GM18861 (cell line): ENCODE data around the gene KLHL35.

Source experiments
- ATAC-seq: cut with Tn5 transposase; IDR thresholded peaks from one replicate; pipeline ENCODE4 v1.9.1; 2021; ENCODE audit not compliant: unreplicated experiment

Gene KLHL35

GRCh38 chr11:75442161-75442885 is 9.3 kb upstream of the KLHL35 start:
- ATAC-seq: no peak

- ATAC-seq: no peak
Measured at GRCh38 chr11:75441804-75442132, 8.8 kb upstream of the KLHL35 start.

- ATAC-seq: no peak
Measured at GRCh38 chr11:75440960-75441803, 8.2 kb upstream of the KLHL35 start.

- ATAC-seq: no peak
Measured at GRCh38 chr11:75439495-75440120, 6.6 kb upstream of the KLHL35 start.

GRCh38 chr11:75439026-75439425 is 6.0 kb upstream of the KLHL35 start:
- ATAC-seq: no peak

- ATAC-seq: no peak
Measured at GRCh38 chr11:75437966-75438659, 5.1 kb upstream of the KLHL35 start.

- no peak for ATAC-seq
Measured at GRCh38 chr11:75436806-75437205, 3.8 kb upstream of the KLHL35 start.

- no peak for ATAC-seq
Measured at GRCh38 chr11:75435571-75435925, 2.5 kb upstream of the KLHL35 start.

GRCh38 chr11:75434886-75435570 is 2.0 kb upstream of the KLHL35 start:
- no peak for ATAC-seq

- ATAC-seq: no peak
Measured at GRCh38 chr11:75434051-75434450, 1.0 kb upstream of the KLHL35 start.

- no peak for ATAC-seq
Measured at GRCh38 chr11:75433443-75433842, 440 bp upstream of the KLHL35 start.

GRCh38 chr11:75431533-75432525 is 1.2 kb downstream of the KLHL35 start:
- no peak for ATAC-seq

- no peak for ATAC-seq
Measured at GRCh38 chr11:75430714-75431532, 2.1 kb downstream of the KLHL35 start.

GRCh38 chr11:75429902-75430713 is 2.9 kb downstream of the KLHL35 start:
- ATAC-seq: no peak

GRCh38 chr11:75429641-75429901 is 3.4 kb downstream of the KLHL35 start:
- no peak for ATAC-seq

- no peak for ATAC-seq
Measured at GRCh38 chr11:75428989-75429640, 3.9 kb downstream of the KLHL35 start.

GRCh38 chr11:75428281-75428724 is 4.7 kb downstream of the KLHL35 start:
- no peak for ATAC-seq

GRCh38 chr11:75427181-75427580 is 5.8 kb downstream of the KLHL35 start:
- ATAC-seq: no peak
